Neural cell (in vitro differentiated cells): ENCODE measurements around the gene NCKAP1. TPM values are rescaled to one million over a fixed set of nuclear protein-coding genes. Genes with fewer than 3 reads are reported as not detected.

Source experiments
- H2AFZ ChIP-seq: fragments of 200-600, 300-800 bp; sonication (generic), shearing (Covaris generic); 2 replicates; pipeline ENCODE4 v1.6.0; 2014; ENCODE audit warnings: low read depth, mild to moderate bottlenecking, antibody characterized with exemption, low read length, moderate library complexity
- H3F3A ChIP-seq: fragments of 200-600 bp; shearing (Covaris generic); 2 replicates; pipeline ENCODE4 v1.6.1; 2016; ENCODE audit warnings: mild to moderate bottlenecking, moderate library complexity, mixed read lengths, antibody characterized with exemption, low read length; ENCODE audit not compliant: insufficient read depth, poor library complexity, severe bottlenecking
- H3K27ac ChIP-seq: fragments of 200-600, 300-800 bp; sonication (generic), shearing (Covaris generic); 2 replicates; pipeline ENCODE4 v1.5.1; 2014; ENCODE audit warnings: mild to moderate bottlenecking, low read length, moderate library complexity
- H3K27me3 ChIP-seq: fragments of 300-800, 200-600 bp; sonication (generic), shearing (Covaris generic); 2 replicates; pipeline ENCODE4 v1.6.0; 2014; ENCODE audit warnings: mild to moderate bottlenecking, low read depth, low read length, moderate library complexity; ENCODE audit not compliant: insufficient read depth
- H3K36me3 ChIP-seq: fragments of 300-800, 200-600 bp; sonication (generic), shearing (Covaris generic); 2 replicates; pipeline ENCODE4 v1.5.1; 2014; ENCODE audit warnings: mild to moderate bottlenecking, antibody characterized with exemption, low read length, moderate library complexity; ENCODE audit not compliant: insufficient read depth
- H3K4me2 ChIP-seq: fragments of 300-800, 200-600 bp; sonication (generic), shearing (Covaris generic); 2 replicates; pipeline ENCODE4 v1.6.0; 2014; ENCODE audit warnings: mild to moderate bottlenecking, low read length
- H3K4me3 ChIP-seq: fragments of 300-800, 200-600 bp; sonication (generic), shearing (Covaris generic); 2 replicates; pipeline ENCODE4 v1.5.1; 2014; ENCODE audit warnings: mild to moderate bottlenecking, low read length, moderate library complexity
- H3K79me2 ChIP-seq: fragments of 200-600 bp; shearing (Covaris generic); replicated peaks from 2 replicates; pipeline ENCODE4 v1.6.0; 2014; ENCODE audit warnings: mild to moderate bottlenecking, low read length, moderate library complexity; ENCODE audit not compliant: insufficient read depth
- H3K9ac ChIP-seq: fragments of 300-800, 200-600 bp; sonication (generic), shearing (Covaris generic); 2 replicates; pipeline ENCODE4 v1.6.1; 2016; ENCODE audit warnings: mild to moderate bottlenecking, low read length, mixed read lengths
- H3K9me2 ChIP-seq: fragments of 200-600 bp; shearing (Covaris generic); 2 replicates; pipeline ENCODE4 v1.6.1; 2016; ENCODE audit warnings: mild to moderate bottlenecking, low read length, mixed read lengths; ENCODE audit not compliant: insufficient read depth
- H3K9me3 ChIP-seq: fragments of 200-600, 300-800 bp; sonication (generic), shearing (Covaris generic); 2 replicates; pipeline ENCODE4 v1.6.1; 2016; ENCODE audit warnings: mild to moderate bottlenecking, mixed run types, low read length, moderate library complexity, mixed read lengths
- H4K20me1 ChIP-seq: fragments of 200-600 bp; shearing (Covaris generic); 2 replicates; pipeline ENCODE4 v1.6.1; 2016; ENCODE audit warnings: mild to moderate bottlenecking, mixed run types; ENCODE audit not compliant: insufficient read depth
- CTCF ChIP-seq: fragments of 450-650 bp; IDR thresholded peaks from 2 replicates; pipeline ENCODE4 v1.5.1; 2014; ENCODE audit warnings: antibody characterized with exemption, mild to moderate bottlenecking, moderate library complexity; ENCODE audit not compliant: poor library complexity, severe bottlenecking
- EP300 ChIP-seq: fragments of 450-650 bp; conservative IDR thresholded peaks from 2 replicates; pipeline ENCODE4 v1.6.1; 2014; ENCODE audit warnings: antibody characterized with exemption, mild to moderate bottlenecking, moderate library complexity; ENCODE audit not compliant: poor library complexity, severe bottlenecking
- EZH2 ChIP-seq: fragments of 200-600, 300-800 bp; shearing (Covaris generic), sonication (generic); IDR thresholded peaks from 2 replicates; pipeline ENCODE4 v1.6.1; 2014; ENCODE audit warnings: antibody characterized with exemption, low read length, borderline replicate concordance, mild to moderate bottlenecking; ENCODE audit not compliant: insufficient read depth, poor library complexity, severe bottlenecking
- MXI1 ChIP-seq: fragments of 450-650 bp; conservative IDR thresholded peaks from 2 replicates; pipeline ENCODE4 v1.6.1; 2014; ENCODE audit warnings: antibody characterized with exemption, mild to moderate bottlenecking; ENCODE audit not compliant: poor library complexity, severe bottlenecking
- POLR2AphosphoS5 ChIP-seq: IDR thresholded peaks from 2 replicates; pipeline ENCODE4 v1.6.1; 2012
- RAD21 ChIP-seq: fragments of 450-650 bp; conservative IDR thresholded peaks from 2 replicates; pipeline ENCODE4 v1.6.1; 2014; ENCODE audit warnings: antibody characterized with exemption, mild to moderate bottlenecking, moderate library complexity
- REST ChIP-seq: IDR thresholded peaks from 2 replicates; pipeline ENCODE4 v1.6.1; 2012; ENCODE audit warnings: borderline replicate concordance
- SMC3 ChIP-seq: fragments of 450-650 bp; conservative IDR thresholded peaks from 2 replicates; pipeline ENCODE4 v1.6.1; 2014; ENCODE audit warnings: antibody characterized with exemption, mild to moderate bottlenecking, moderate library complexity; ENCODE audit not compliant: poor library complexity
- TAF1 ChIP-seq: IDR thresholded peaks from 2 replicates; pipeline ENCODE4 v1.6.1; 2012; ENCODE audit warnings: low read depth
- polyA plus RNA-seq: library from polyadenylated mRNA; depleted of rRNA; stranded (reverse); fragments of >200 nt; gene quantifications from 2 replicates; pipeline ENCODE4 v1.2.3, GENCODE V29; 2014

Gene NCKAP1
- polyA plus RNA-seq, 1 donor from 2014 or later = 124 TPM

DNA sequence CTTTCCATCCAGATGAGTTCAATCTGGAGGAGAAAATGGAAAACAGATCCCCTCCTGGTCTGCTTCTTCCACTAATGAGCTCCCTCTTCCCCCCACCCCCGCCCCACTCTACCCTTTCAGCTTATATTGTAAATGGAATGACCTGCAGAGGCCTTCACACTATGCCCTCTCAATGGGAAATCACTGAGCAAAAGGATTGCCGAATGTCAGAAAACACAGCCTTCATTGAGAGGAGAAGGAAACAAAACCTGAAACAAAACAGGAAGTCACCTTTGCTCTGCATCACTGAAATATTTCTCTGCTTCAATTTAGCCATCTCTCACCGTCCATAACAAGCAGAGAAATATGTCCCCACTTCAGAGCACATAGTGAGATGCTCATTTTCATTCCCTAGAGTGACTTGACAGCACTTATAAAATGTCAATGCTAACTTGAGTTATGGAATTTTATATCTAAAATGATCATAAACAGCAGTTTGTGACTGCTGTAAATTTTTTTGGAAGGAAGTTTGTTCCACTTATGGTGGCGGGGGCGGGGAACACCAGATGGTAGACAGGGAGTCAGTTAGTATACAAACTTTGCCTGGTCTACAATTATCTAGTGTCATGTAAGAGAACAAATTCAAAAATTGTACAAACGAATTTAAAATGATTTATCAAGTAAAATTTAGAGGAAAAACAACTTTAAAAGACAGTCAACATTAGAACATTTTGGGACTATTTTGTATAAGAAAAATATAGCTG, 170.0 kb downstream of the NCKAP1 start:
- H3K9me3 ChIP-seq = no peaks in the 10 kb centered on the region
- H3K4me3 ChIP-seq = peak overlapping the region; percentile 66
- no peak overlapping the region for H2AFZ ChIP-seq
- H3K4me2 ChIP-seq = peak overlapping the region; percentile 45
- peak overlapping the region; percentile 50 for H3K9ac ChIP-seq
- H3F3A ChIP-seq = peaks cover 4% of the 10 kb centered on the region
- H3K79me2 ChIP-seq = peaks cover 42% of the 10 kb centered on the region
- no peaks in the 10 kb centered on the region for H4K20me1 ChIP-seq
- no peak for TF ChIP-seq CTCF
- TF ChIP-seq RAD21 = no peak
- no peak for TF ChIP-seq EZH2
- TF ChIP-seq POLR2AphosphoS5 = no peak
- TF ChIP-seq TAF1 = no peak
- no peak for TF ChIP-seq MXI1
- no peak for TF ChIP-seq EP300
- no peak for TF ChIP-seq REST
- no peak for TF ChIP-seq SMC3
- H3K27me3 ChIP-seq = peaks cover 13% of the 10 kb centered on the region
- no peaks in the 10 kb centered on the region for H3K9me2 ChIP-seq
- H3K27ac ChIP-seq = no peak overlapping the region
- H3K36me3 ChIP-seq = no peaks in the 10 kb centered on the region

DNA sequence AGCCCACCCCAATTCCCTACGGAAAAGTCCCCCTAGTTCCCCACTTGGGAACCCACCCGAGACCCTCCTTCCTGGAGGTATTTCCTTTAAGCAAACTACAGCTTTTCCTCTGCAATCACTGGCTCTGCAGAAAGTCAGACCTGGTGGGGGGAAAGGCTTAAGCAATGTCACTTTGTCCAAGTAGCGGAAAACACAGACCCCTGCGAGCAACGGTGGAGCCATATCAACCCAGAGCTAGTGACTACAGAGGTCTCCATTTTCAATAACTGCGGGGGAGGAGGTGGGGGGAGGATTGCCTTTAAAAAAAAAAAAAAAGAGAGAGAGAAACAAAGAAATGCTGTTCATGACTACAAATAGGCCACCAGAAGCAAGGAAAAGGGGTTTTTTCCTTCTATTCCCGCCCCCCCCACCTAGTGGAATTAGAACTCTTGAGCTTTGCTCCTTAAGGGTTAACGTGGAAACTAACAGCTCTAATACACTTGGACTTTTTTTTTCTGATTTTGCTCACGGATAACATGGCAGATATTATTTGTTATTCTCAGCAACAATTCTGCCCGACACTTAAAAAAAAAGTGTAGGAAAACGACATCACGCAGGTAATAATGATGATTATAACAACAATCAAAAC, 170.7 kb downstream of the NCKAP1 start:
- Histone ChIP-seq H3F3A (peaks cover 4% of the 10 kb centered on the region), H3K4me2 (peak overlapping the region; percentile 45), H3K9me2 (no peaks in the 10 kb centered on the region), H3K4me3 (peak overlapping the region; percentile 66), H4K20me1 (no peaks in the 10 kb centered on the region), H2AFZ (no peak overlapping the region), H3K36me3 (no peaks in the 10 kb centered on the region), H3K9ac (peak overlapping the region; percentile 50), H3K27ac (no peak overlapping the region), H3K79me2 (peaks cover 49% of the 10 kb centered on the region), H3K9me3 (no peaks in the 10 kb centered on the region), H3K27me3 (peaks cover 13% of the 10 kb centered on the region)
- no peak for TF ChIP-seq POLR2AphosphoS5
- TF ChIP-seq RAD21 = no peak
- peak; percentile 16 for TF ChIP-seq REST
- TF ChIP-seq TAF1 = no peak
